Measurements from ENCODE around the gene GNA12.

Gene GNA12

GRCh38 chr7:2815875-2816245 lies 28.2 kb downstream of the GNA12 start:
- H3K27me3 ChIP-seq (ENCODE audit: control insufficient read depth in 3 of 3, insufficient read depth in 3 of 3, low read depth in 1 of 3, low read length in 3 of 3): no peaks in the 10 kb centered on the region
- H2BK12ac ChIP-seq (ENCODE audit: low read length): no peak overlapping the region
- peaks cover 6 to 17% of the 10 kb centered on the region in 2 donors for H3K9me3 ChIP-seq (replicated peaks in 1 of 2; ENCODE audit: control insufficient read depth in 2 of 2, insufficient read depth in 1 of 2, low read depth in 1 of 2, low read length in 2 of 2)
- no peak overlapping the region for H4K91ac ChIP-seq (ENCODE audit: low read depth, low read length, poor library complexity)
- no peak for DNase-seq (ENCODE audit: low spot score)
- H2BK15ac ChIP-seq (ENCODE audit: low read length): no peak overlapping the region
- H3K4ac ChIP-seq (ENCODE audit: low read length): no peak overlapping the region
- H2BK5ac ChIP-seq (ENCODE audit: low read length): no peak overlapping the region
- H3K36me3 ChIP-seq (replicated peaks in 1 of 2; ENCODE audit: control insufficient read depth in 2 of 2, insufficient read depth in 2 of 2, low read length in 2 of 2): peaks cover 2 to 21% of the 10 kb centered on the region in 2 donors
- H3K4me2 ChIP-seq (ENCODE audit: insufficient read depth, low read length, poor library complexity, severe bottlenecking): no peak overlapping the region
- H3K23ac ChIP-seq (ENCODE audit: low read depth, low read length, poor library complexity): no peak overlapping the region
- peaks cover 14% of the 10 kb centered on the region for H3K79me1 ChIP-seq (ENCODE audit: low read depth, low read length)
- H3K9ac ChIP-seq (ENCODE audit: low read depth, low read length, poor library complexity): no peak overlapping the region
- H2AFZ ChIP-seq (ENCODE audit: low read length): no peak overlapping the region
- H3K4me1 ChIP-seq (ENCODE audit: control insufficient read depth in 2 of 2, insufficient read depth in 1 of 2, low read depth in 1 of 2, low read length in 2 of 2): peaks cover 0 to 18% of the 10 kb centered on the region in 2 donors
- no peak overlapping the region for H2AK5ac ChIP-seq (ENCODE audit: low read depth, low read length)
- H3K14ac ChIP-seq (ENCODE audit: low read length): no peak overlapping the region
- H3K18ac ChIP-seq (ENCODE audit: low read length): peak overlapping the region; percentile 61
- no peak overlapping the region for H3K27ac ChIP-seq (replicated peaks; ENCODE audit: low read length)
- peak overlapping the region in 1 of 2 donors; percentile 3 for H3K4me3 ChIP-seq (ENCODE audit: low read length in 2 of 2)
- no CpG with 5 or more reads among the region's 16 CpGs for WGBS, 2 donors (ENCODE audit: extremely low coverage in 2 of 2, insufficient read length in 2 of 2, insufficient replicate concordance in 1 of 2)
- no peak overlapping the region for H2BK120ac ChIP-seq (ENCODE audit: low read depth, low read length)
- H4K8ac ChIP-seq (ENCODE audit: low read depth, low read length): no peak overlapping the region

DNA sequence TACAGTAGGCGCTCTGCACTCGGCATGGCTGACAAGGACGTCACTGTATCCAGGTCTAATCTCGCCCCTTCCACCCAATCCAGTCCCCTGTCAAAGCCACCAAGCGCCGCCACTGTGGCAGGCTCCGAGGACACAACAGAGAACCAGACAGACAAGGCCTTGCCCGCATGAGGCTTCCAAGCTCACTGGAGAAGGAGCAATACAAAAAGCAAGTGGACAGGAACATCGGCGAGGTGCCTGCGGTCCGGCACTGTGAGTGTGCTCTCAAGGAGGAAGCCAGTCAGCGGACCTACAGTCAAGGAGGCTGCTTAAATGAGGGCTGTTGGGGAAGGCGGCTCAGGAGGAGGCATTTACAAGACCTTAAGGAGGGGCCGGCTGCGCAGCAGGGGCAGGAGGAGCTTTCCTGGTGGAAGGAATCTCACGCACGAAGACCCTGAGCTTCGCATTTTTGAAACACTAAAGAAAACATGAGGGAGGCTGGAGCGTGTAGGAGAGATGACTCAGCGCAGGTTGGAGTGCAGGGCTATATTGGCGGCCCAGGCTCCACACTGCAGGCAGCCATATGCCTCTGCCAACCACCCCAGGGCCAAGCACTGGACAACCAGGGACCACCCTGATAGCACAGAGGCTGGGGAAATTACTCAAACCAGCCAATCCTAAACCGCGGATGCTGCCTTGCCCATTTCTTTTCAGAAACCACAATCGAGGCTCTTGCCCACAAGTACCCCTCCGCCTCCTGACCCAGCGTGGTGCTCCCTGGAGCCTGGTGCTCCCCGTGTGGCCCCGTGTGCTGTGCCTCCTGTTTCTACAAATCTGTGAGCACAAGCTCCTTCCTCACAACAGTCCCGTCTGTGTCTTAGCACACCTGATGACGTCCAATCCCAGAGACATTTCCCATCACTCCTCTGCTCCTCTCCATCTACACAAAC lies 28.9 kb downstream of the GNA12 start:
- peak overlapping the region; percentile 45 for H3K27ac ChIP-seq (replicated peaks; ENCODE audit: low read length)
- no peak overlapping the region for H2AFZ ChIP-seq (ENCODE audit: low read length)
- peaks cover 2 to 21% of the 10 kb centered on the region in 2 donors for H3K36me3 ChIP-seq (replicated peaks in 1 of 2; ENCODE audit: control insufficient read depth in 2 of 2, insufficient read depth in 2 of 2, low read length in 2 of 2)
- DNase-seq (ENCODE audit: low spot score): no peak
- H3K23ac ChIP-seq (ENCODE audit: low read depth, low read length, poor library complexity): peak overlapping the region; percentile 34
- H3K4me2 ChIP-seq (ENCODE audit: insufficient read depth, low read length, poor library complexity, severe bottlenecking): no peak overlapping the region
- H3K27me3 ChIP-seq (ENCODE audit: control insufficient read depth in 3 of 3, insufficient read depth in 3 of 3, low read depth in 1 of 3, low read length in 3 of 3): no peaks in the 10 kb centered on the region
- WGBS, 2 donors (ENCODE audit: extremely low coverage in 2 of 2, insufficient read length in 2 of 2, insufficient replicate concordance in 1 of 2): no CpG with 5 or more reads among the region's 31 CpGs
- H3K4me1 ChIP-seq (ENCODE audit: control insufficient read depth in 2 of 2, insufficient read depth in 1 of 2, low read depth in 1 of 2, low read length in 2 of 2): peaks cover 0 to 16% of the 10 kb centered on the region in 2 donors
- no peak overlapping the region for H2BK5ac ChIP-seq (ENCODE audit: low read length)
- peaks cover 6 to 22% of the 10 kb centered on the region in 2 donors for H3K9me3 ChIP-seq (replicated peaks in 1 of 2; ENCODE audit: control insufficient read depth in 2 of 2, insufficient read depth in 1 of 2, low read depth in 1 of 2, low read length in 2 of 2)
- no peak overlapping the region for H4K8ac ChIP-seq (ENCODE audit: low read depth, low read length)
- H2AK5ac ChIP-seq (ENCODE audit: low read depth, low read length): no peak overlapping the region
- no peak overlapping the region for H2BK120ac ChIP-seq (ENCODE audit: low read depth, low read length)
- peak overlapping the region; percentile 82 for H2BK15ac ChIP-seq (ENCODE audit: low read length)
- H3K14ac ChIP-seq (ENCODE audit: low read length): peak overlapping the region; percentile 25
- no peak overlapping the region for H3K4ac ChIP-seq (ENCODE audit: low read length)
- peaks cover 14% of the 10 kb centered on the region for H3K79me1 ChIP-seq (ENCODE audit: low read depth, low read length)
- peak overlapping the region; percentile 26 for H2BK12ac ChIP-seq (ENCODE audit: low read length)
- H3K9ac ChIP-seq (ENCODE audit: low read depth, low read length, poor library complexity): no peak overlapping the region
- H4K91ac ChIP-seq (ENCODE audit: low read depth, low read length, poor library complexity): no peak overlapping the region
- H3K4me3 ChIP-seq (ENCODE audit: low read length in 2 of 2): no peak overlapping the region
- peak overlapping the region; percentile 87 for H3K18ac ChIP-seq (ENCODE audit: low read length)

DNA sequence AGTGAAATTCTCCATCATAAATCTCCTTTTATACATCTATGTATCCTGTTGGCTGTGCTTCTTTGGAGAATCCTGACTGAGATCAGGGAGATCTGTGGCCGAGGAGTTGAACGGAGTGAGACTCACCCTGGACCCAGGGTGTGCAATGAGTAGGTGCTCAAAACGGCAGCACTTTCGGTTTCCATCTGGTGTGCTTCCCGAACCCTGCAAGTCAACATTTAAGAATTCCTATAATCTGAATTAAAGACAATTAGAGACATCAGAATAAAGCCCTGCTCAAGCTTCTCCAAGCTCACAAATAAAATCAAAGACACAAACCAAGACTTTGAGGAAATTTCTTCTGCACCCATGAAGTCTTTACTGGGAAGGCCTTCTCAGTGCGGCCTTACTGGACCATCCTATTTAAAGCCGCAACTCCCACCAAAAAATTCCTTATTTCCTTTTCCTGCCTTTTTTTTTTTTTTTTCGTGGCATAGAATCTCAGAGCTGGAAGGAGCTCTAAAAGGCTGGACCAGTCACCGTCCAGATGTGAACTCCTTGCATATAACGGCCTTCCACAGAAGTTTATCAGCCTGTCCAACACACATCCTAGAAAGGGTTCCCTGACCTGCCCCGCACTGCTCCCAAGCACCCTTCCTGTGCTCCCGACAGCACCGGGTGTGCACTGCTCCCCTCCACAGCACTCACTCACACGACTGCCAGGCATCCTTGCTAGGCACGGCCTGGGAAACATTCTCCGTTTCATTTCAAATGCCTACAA lies 29.7 kb downstream of the GNA12 start:
- H3K27ac ChIP-seq (replicated peaks; ENCODE audit: low read length): no peak overlapping the region
- peak overlapping the region; percentile 87 for H3K18ac ChIP-seq (ENCODE audit: low read length)

More for the DNA sequence above, 29.7 kb downstream of the GNA12 start:
- no peak overlapping the region for H2BK120ac ChIP-seq (ENCODE audit: low read depth, low read length)
- no peaks in the 10 kb centered on the region for H3K27me3 ChIP-seq (ENCODE audit: control insufficient read depth in 3 of 3, insufficient read depth in 3 of 3, low read depth in 1 of 3, low read length in 3 of 3)
- H3K14ac ChIP-seq (ENCODE audit: low read length): peak overlapping the region; percentile 25
- no peak overlapping the region for H2BK5ac ChIP-seq (ENCODE audit: low read length)
- H3K9me3 ChIP-seq (replicated peaks in 1 of 2; ENCODE audit: control insufficient read depth in 2 of 2, insufficient read depth in 1 of 2, low read depth in 1 of 2, low read length in 2 of 2): peaks cover 6 to 26% of the 10 kb centered on the region in 2 donors
- H2AFZ ChIP-seq (ENCODE audit: low read length): no peak overlapping the region
- H3K79me1 ChIP-seq (ENCODE audit: low read depth, low read length): peaks cover 12% of the 10 kb centered on the region
- H3K9ac ChIP-seq (ENCODE audit: low read depth, low read length, poor library complexity): no peak overlapping the region
- H3K36me3 ChIP-seq (replicated peaks in 1 of 2; ENCODE audit: control insufficient read depth in 2 of 2, insufficient read depth in 2 of 2, low read length in 2 of 2): peaks cover 2 to 24% of the 10 kb centered on the region in 2 donors
- H2BK12ac ChIP-seq (ENCODE audit: low read length): peak overlapping the region; percentile 26
- peak overlapping the region; percentile 82 for H2BK15ac ChIP-seq (ENCODE audit: low read length)
- no peak overlapping the region for H3K4me3 ChIP-seq (ENCODE audit: low read length in 2 of 2)
- H4K91ac ChIP-seq (ENCODE audit: low read depth, low read length, poor library complexity): no peak overlapping the region
- peak overlapping the region; percentile 34 for H3K23ac ChIP-seq (ENCODE audit: low read depth, low read length, poor library complexity)
- no peak for DNase-seq (ENCODE audit: low spot score)
- H4K8ac ChIP-seq (ENCODE audit: low read depth, low read length): no peak overlapping the region
- no CpG with 5 or more reads among the region's 16 CpGs for WGBS, 2 donors (ENCODE audit: extremely low coverage in 2 of 2, insufficient read length in 2 of 2, insufficient replicate concordance in 1 of 2)
- no peak overlapping the region for H3K4ac ChIP-seq (ENCODE audit: low read length)
- H2AK5ac ChIP-seq (ENCODE audit: low read depth, low read length): no peak overlapping the region
- H3K4me1 ChIP-seq (ENCODE audit: control insufficient read depth in 2 of 2, insufficient read depth in 1 of 2, low read depth in 1 of 2, low read length in 2 of 2): peaks cover 0 to 14% of the 10 kb centered on the region in 2 donors
- no peak overlapping the region for H3K4me2 ChIP-seq (ENCODE audit: insufficient read depth, low read length, poor library complexity, severe bottlenecking)

Measured in neuronal stem cell (in vitro differentiated cells).